NCI-H2171 treated with DMSO at 0.1 percent for 48 hours (cell line): ENCODE data around the gene C11orf65.
A peak's percentile ranks its signal among the peaks of the same experiment; 100 is the strongest.

Experiments
- DNase-seq: peaks from one replicate; lab custom pipeline; 2025; lab: John Stamatoyannopoulos, UW

The C11orf65 gene

GRCh38 chr11:108467091-108467823, at the start of gene C11orf65:
Gene C11orf65, minus strand, starts transcription at chr11:108467529. Its CDS starts 5,970 bp downstream, at chr11:108461559.
- DNase-seq = peak; percentile 98

- DNase-seq = no peak
Observed at GRCh38 chr11:108516125-108516524, 48.8 kb upstream of the C11orf65 start.

- DNase-seq = no peak
Observed at GRCh38 chr11:108512708-108513107, 45.4 kb upstream of the C11orf65 start.

- no peak for DNase-seq
Observed at GRCh38 chr11:108511851-108512474, 44.6 kb upstream of the C11orf65 start.

GRCh38 chr11:108508653-108509593, 41.6 kb upstream of the C11orf65 start:
- DNase-seq = no peak

GRCh38 chr11:108501396-108501795, 34.1 kb upstream of the C11orf65 start:
- DNase-seq = no peak

GRCh38 chr11:108500721-108501120, 33.4 kb upstream of the C11orf65 start:
- no peak for DNase-seq

GRCh38 chr11:108500169-108500568, 32.8 kb upstream of the C11orf65 start:
- DNase-seq = no peak

- DNase-seq = no peak
Observed at GRCh38 chr11:108498816-108499408, 31.6 kb upstream of the C11orf65 start.

GRCh38 chr11:108498046-108498815, 30.9 kb upstream of the C11orf65 start, which contains the start of gene POGLUT3:
Gene POGLUT3, minus strand, starts transcription at chr11:108498384. Its CDS starts 18 bp downstream, at chr11:108498366.
- peak; percentile 56 for DNase-seq

- peak; percentile 72 for DNase-seq
Observed at GRCh38 chr11:108497317-108498045, 30.2 kb upstream of the C11orf65 start.

GRCh38 chr11:108496643-108497256, 29.4 kb upstream of the C11orf65 start:
- no peak for DNase-seq

GRCh38 chr11:108495326-108495725, 28.0 kb upstream of the C11orf65 start:
- no peak for DNase-seq

- DNase-seq = peak; percentile 38
Observed at GRCh38 chr11:108494182-108494581, 26.9 kb upstream of the C11orf65 start.

- no peak for DNase-seq
Observed at GRCh38 chr11:108491936-108492335, 24.6 kb upstream of the C11orf65 start.

GRCh38 chr11:108486828-108487227, 19.5 kb upstream of the C11orf65 start:
- no peak for DNase-seq

GRCh38 chr11:108486331-108486730, 19.0 kb upstream of the C11orf65 start:
- DNase-seq = no peak

- no peak for DNase-seq
Observed at GRCh38 chr11:108483163-108483562, 15.8 kb upstream of the C11orf65 start.

- DNase-seq = no peak
Observed at GRCh38 chr11:108474664-108475463, 7.5 kb upstream of the C11orf65 start.
